ENCODE data around the gene HBQ1.
"Not testable (repeated sequence)": the region's sequence is repeated elsewhere in the genome, so short reads cannot be mapped to it uniquely, and the experiment has no call there.

Gene HBQ1

GRCh38 chr16:180101-180675 lies at the start of gene HBQ1:
Gene HBQ1, plus strand, starts transcription at chr16:180459. Its CDS starts 28 bp downstream, at chr16:180487.
- DNase-seq (ENCODE audit: low spot score) = peak; percentile 83

- no peak for DNase-seq (ENCODE audit: low spot score)
Measured at GRCh38 chr16:130533-131173, 49.6 kb upstream of the HBQ1 start.

- DNase-seq (ENCODE audit: low spot score) = no peak
Measured at GRCh38 chr16:132120-132519, 48.1 kb upstream of the HBQ1 start.

GRCh38 chr16:133716-134115 lies 46.5 kb upstream of the HBQ1 start:
- DNase-seq (ENCODE audit: low spot score) = no peak

GRCh38 chr16:138049-138417 lies 42.2 kb upstream of the HBQ1 start:
- DNase-seq (ENCODE audit: low spot score) = peak; percentile 37

GRCh38 chr16:140175-140857 lies 39.9 kb upstream of the HBQ1 start:
- DNase-seq (ENCODE audit: low spot score) = no peak

- no peak for DNase-seq (ENCODE audit: low spot score)
Measured at GRCh38 chr16:142405-142967, 37.8 kb upstream of the HBQ1 start.

GRCh38 chr16:143047-143446 lies 37.2 kb upstream of the HBQ1 start:
- no peak for DNase-seq (ENCODE audit: low spot score)

GRCh38 chr16:143456-143855 lies 36.8 kb upstream of the HBQ1 start:
- DNase-seq (ENCODE audit: low spot score) = peak; percentile 35

- no peak for DNase-seq (ENCODE audit: low spot score)
Measured at GRCh38 chr16:144797-145252, 35.4 kb upstream of the HBQ1 start.

GRCh38 chr16:146646-147045 lies 33.6 kb upstream of the HBQ1 start:
- no peak for DNase-seq (ENCODE audit: low spot score)

- DNase-seq (ENCODE audit: low spot score) = no peak
Measured at GRCh38 chr16:149024-149660, 31.1 kb upstream of the HBQ1 start.

GRCh38 chr16:152141-153128 lies 27.8 kb upstream of the HBQ1 start, which contains the start of gene HBZ:
Gene HBZ, plus strand, starts transcription at chr16:152644. Its CDS starts 266 bp downstream, at chr16:152910.
- no peak for DNase-seq (ENCODE audit: low spot score)

- not testable (repeated sequence) for DNase-seq (ENCODE audit: low spot score)
Measured at GRCh38 chr16:153129-153521, 27.1 kb upstream of the HBQ1 start.

GRCh38 chr16:153550-154216 lies 26.6 kb upstream of the HBQ1 start:
- DNase-seq (ENCODE audit: low spot score) = not testable (repeated sequence)

GRCh38 chr16:154217-155030 lies 25.8 kb upstream of the HBQ1 start:
- no peak for DNase-seq (ENCODE audit: low spot score)

- no peak for DNase-seq (ENCODE audit: low spot score)
Measured at GRCh38 chr16:155031-155398, 25.2 kb upstream of the HBQ1 start.

GRCh38 chr16:159136-159849 lies 21.0 kb upstream of the HBQ1 start:
- DNase-seq (ENCODE audit: low spot score) = no peak

GRCh38 chr16:160242-160641 lies 20.0 kb upstream of the HBQ1 start:
- not testable (repeated sequence) for DNase-seq (ENCODE audit: low spot score)
